ENCODE measurements around the gene FAM50B. TPM values are rescaled to one million over a fixed set of nuclear protein-coding genes. Genes with fewer than 3 reads are reported as not detected.

FAM50B gene
- total RNA-seq, 1 experiment from 2014 or later = 14.3 TPM

DNA sequence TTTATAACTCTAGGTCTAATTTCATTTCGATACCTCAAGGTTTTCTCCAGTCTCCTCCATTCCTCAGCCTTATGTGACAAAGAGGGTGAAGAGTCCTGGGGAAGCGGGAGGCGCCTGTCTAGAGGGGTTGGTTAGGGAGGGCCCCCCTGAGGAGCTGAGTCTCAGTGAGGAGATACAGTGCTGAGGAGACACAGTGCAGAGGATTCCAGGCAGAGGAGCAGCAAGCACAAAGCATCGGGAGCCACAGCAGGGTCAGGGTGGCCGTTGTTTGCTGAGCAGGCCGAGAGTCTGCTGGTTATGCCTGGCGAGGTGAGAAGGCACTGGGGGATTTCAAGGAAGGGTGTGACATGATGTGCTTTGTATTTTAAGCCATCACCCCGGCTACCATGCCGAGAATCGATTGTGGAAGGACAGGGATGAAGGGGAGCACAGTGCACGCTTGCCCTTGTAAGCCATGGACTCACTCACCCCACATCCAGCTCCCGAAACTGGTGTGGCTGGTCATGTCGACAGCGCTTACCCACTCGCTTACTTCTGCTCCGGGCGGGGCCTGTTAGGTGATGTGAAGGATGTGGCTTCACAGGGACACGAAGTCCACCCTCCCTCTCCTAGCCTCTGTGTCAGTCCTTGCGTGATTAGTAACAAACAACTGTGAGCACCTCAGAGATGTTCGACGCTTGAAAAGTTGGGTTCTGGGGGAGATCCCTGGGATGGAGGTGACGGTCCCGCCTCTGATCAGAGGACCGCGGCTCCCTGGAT lies 30.2 kb downstream of the FAM50B start:
- Histone ChIP-seq H3F3A (ENCODE audit: insufficient read depth, low read depth) (no peaks in the 10 kb centered on the region), H3K9me3 (ENCODE audit: insufficient read depth, low read depth) (no peaks in the 10 kb centered on the region), H3K36me3 (ENCODE audit: low read depth) (no peaks in the 10 kb centered on the region), H4K20me1 (ENCODE audit: insufficient read depth) (no peaks in the 10 kb centered on the region), H3K4me1 (replicated peaks; ENCODE audit: insufficient read depth) (peaks cover 11% of the 10 kb centered on the region), H3K4me3 (no peak overlapping the region), H3K9me2 (ENCODE audit: insufficient read depth) (no peaks in the 10 kb centered on the region), H3K27ac (no peak overlapping the region), H2AFZ (no peak overlapping the region), H3K79me2 (ENCODE audit: low read depth) (no peaks in the 10 kb centered on the region), H3K27me3 (ENCODE audit: insufficient read depth, low read depth) (no peaks in the 10 kb centered on the region), H3K4me2 (no peak overlapping the region)
- BruUV-seq (replicated peaks) = no TSS peak
- POLR2A ChIA-PET (ENCODE audit: unreplicated experiment) = no interaction called here
- no peak for DNase-seq
- intact Hi-C loops (cut with micrococcal nuclease; ENCODE audit: unreplicated experiment) = no loop called here
- TF ChIP-seq, protein P1, sequence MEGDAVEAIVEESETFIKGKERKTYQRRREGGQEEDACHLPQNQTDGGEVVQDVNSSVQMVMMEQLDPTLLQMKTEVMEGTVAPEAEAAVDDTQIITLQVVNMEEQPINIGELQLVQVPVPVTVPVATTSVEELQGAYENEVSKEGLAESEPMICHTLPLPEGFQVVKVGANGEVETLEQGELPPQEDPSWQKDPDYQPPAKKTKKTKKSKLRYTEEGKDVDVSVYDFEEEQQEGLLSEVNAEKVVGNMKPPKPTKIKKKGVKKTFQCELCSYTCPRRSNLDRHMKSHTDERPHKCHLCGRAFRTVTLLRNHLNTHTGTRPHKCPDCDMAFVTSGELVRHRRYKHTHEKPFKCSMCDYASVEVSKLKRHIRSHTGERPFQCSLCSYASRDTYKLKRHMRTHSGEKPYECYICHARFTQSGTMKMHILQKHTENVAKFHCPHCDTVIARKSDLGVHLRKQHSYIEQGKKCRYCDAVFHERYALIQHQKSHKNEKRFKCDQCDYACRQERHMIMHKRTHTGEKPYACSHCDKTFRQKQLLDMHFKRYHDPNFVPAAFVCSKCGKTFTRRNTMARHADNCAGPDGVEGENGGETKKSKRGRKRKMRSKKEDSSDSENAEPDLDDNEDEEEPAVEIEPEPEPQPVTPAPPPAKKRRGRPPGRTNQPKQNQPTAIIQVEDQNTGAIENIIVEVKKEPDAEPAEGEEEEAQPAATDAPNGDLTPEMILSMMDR (conservative IDR thresholded peaks at IDR 0.05) = no peak
- no peak for TF ChIP-seq EZH2 (IDR thresholded peaks at IDR 0.05; ENCODE audit: low read depth)
- CTCF ChIA-PET = no interaction called here

GRCh38 chr6:3881711-3882421 lies 32.7 kb downstream of the FAM50B start:
- TF ChIP-seq, protein P1 (conservative IDR thresholded peaks at IDR 0.05) = no peak
- TF ChIP-seq EZH2 (IDR thresholded peaks at IDR 0.05; ENCODE audit: low read depth) = no peak
- no peak overlapping the region for H3K27ac ChIP-seq
- ChIA-PET POLR2A (ENCODE audit: unreplicated experiment) (no interaction called here), CTCF (no interaction called here)
- intact Hi-C loops (cut with micrococcal nuclease; ENCODE audit: unreplicated experiment) = no loop called here
- no peaks in the 10 kb centered on the region for H3K9me2 ChIP-seq (ENCODE audit: insufficient read depth)
- H3K4me1 ChIP-seq (replicated peaks; ENCODE audit: insufficient read depth) = peaks cover 13% of the 10 kb centered on the region
- no peaks in the 10 kb centered on the region for H3K36me3 ChIP-seq (ENCODE audit: low read depth)
- no peak for DNase-seq
- no TSS peak for BruUV-seq (replicated peaks)
- no peaks in the 10 kb centered on the region for H4K20me1 ChIP-seq (ENCODE audit: insufficient read depth)
- H3K27me3 ChIP-seq (ENCODE audit: insufficient read depth, low read depth) = no peaks in the 10 kb centered on the region
- no peaks in the 10 kb centered on the region for H3F3A ChIP-seq (ENCODE audit: insufficient read depth, low read depth)
- H3K4me2 ChIP-seq = no peak overlapping the region
- H3K4me3 ChIP-seq = no peak overlapping the region
- no peaks in the 10 kb centered on the region for H3K79me2 ChIP-seq (ENCODE audit: low read depth)
- H2AFZ ChIP-seq = no peak overlapping the region
- H3K9me3 ChIP-seq (ENCODE audit: insufficient read depth, low read depth) = no peaks in the 10 kb centered on the region

DNA sequence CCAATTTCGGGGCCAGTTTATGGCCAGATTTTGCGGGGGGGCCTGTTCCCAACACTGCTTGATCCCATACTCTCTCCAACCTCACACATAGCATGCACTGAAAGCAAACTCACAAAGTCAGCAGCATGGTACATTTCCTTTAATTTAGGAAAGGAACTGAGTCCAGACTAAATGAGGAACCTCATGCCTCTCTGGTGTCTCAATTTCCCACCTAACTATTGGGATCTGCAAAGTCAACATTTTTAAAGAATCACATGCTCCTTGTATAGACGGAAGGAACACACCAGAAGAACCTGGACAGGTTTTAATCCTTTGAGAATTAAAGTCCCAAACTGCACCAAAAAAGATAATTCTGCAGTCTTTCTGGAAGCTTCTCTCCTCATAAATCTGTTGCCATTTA lies 33.3 kb downstream of the FAM50B start:
- H3K27ac ChIP-seq = no peak overlapping the region
- no peak for DNase-seq
- no peak overlapping the region for H3K4me2 ChIP-seq
- no peak overlapping the region for H3K4me3 ChIP-seq
- no TSS peak for BruUV-seq (replicated peaks)
- H3K27me3 ChIP-seq (ENCODE audit: insufficient read depth, low read depth) = no peaks in the 10 kb centered on the region
- no peaks in the 10 kb centered on the region for H3K79me2 ChIP-seq (ENCODE audit: low read depth)
- POLR2A ChIA-PET (ENCODE audit: unreplicated experiment) = no interaction called here
- H3K4me1 ChIP-seq (replicated peaks; ENCODE audit: insufficient read depth) = peaks cover 17% of the 10 kb centered on the region
- H3K36me3 ChIP-seq (ENCODE audit: low read depth) = no peaks in the 10 kb centered on the region
- intact Hi-C loops (cut with micrococcal nuclease; ENCODE audit: unreplicated experiment) = no loop called here
- no peaks in the 10 kb centered on the region for H3K9me2 ChIP-seq (ENCODE audit: insufficient read depth)
- TF ChIP-seq, protein P1 (conservative IDR thresholded peaks at IDR 0.05) = no peak
- no peak for TF ChIP-seq EZH2 (IDR thresholded peaks at IDR 0.05; ENCODE audit: low read depth)
- no peaks in the 10 kb centered on the region for H4K20me1 ChIP-seq (ENCODE audit: insufficient read depth)
- H3F3A ChIP-seq (ENCODE audit: insufficient read depth, low read depth) = no peaks in the 10 kb centered on the region
- H2AFZ ChIP-seq = no peak overlapping the region
- H3K9me3 ChIP-seq (ENCODE audit: insufficient read depth, low read depth) = no peaks in the 10 kb centered on the region
- CTCF ChIA-PET = no interaction called here

Data from PC-9 (cell line).